IgD-negative memory B cell (primary cell): ENCODE measurements around the gene FUNDC1. TPM values are rescaled to one million over a fixed set of nuclear protein-coding genes. Genes with fewer than 3 reads are reported as not detected.

Experiments
- H3K27ac Mint-ChIP-seq, 3 donors: one replicate each; pipeline ENCODE4 v1.8.0; 2020 to 2022; ENCODE audit warnings: mild to moderate bottlenecking in 3 of 3, mixed read lengths in 3 of 3, moderate library complexity in 1 of 3
- H3K27me3 Mint-ChIP-seq: one replicate; pipeline ENCODE4 v1.8.0; 2021; ENCODE audit warnings: mixed read lengths
- H3K36me3 Mint-ChIP-seq: one replicate; pipeline ENCODE4 v1.8.0; 2020; ENCODE audit warnings: mild to moderate bottlenecking, mixed read lengths
- H3K4me1 Mint-ChIP-seq, 3 donors: one replicate each; pipeline ENCODE4 v1.8.0; 2020 to 2022; ENCODE audit warnings: mixed read lengths in 3 of 3, mild to moderate bottlenecking in 1 of 3
- H3K4me3 Mint-ChIP-seq, 4 donors: one replicate each; pipeline ENCODE4 v1.8.0; 2020 to 2022; ENCODE audit warnings: mild to moderate bottlenecking in 4 of 4, mixed read lengths in 4 of 4, moderate library complexity in 3 of 4
- H3K9me3 Mint-ChIP-seq, 3 donors: one replicate each; pipeline ENCODE4 v1.8.0; 2020 to 2021; ENCODE audit warnings: mixed read lengths in 3 of 3, mild to moderate bottlenecking in 1 of 3
- polyA plus RNA-seq: library from polyadenylated mRNA; unstranded; fragments of 300-500 nt; fragmentation: Illumina TruSeq; gene quantifications from one replicate; pipeline ENCODE4 v1.2.3, GENCODE V29; 2021

The FUNDC1 gene
- polyA plus RNA-seq, 1 donor from 2014 or later, result 21.3 TPM

DNA sequence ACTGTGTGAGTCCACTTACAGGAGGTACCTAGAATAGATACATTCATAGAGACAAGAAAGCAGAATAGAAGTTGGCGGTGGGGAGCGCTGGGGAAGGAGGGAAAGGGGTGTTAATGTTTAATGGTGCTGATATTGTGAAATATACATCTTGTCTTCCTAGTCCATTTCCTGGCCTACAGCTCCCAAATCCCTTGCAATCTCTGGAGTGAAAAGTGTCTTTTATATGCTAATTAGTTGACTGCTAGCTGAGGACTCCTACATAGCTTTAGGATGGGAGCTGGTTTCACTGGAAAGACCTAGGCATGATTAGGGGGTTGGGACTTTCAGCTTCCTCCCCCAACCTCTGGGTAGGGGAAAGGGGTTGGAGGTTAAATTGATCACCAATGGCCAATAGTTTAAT, 36.0 kb downstream of the FUNDC1 start:
- Mint-ChIP-seq H3K27me3 (no peaks in the 10 kb centered on the region), H3K4me3 (no peak overlapping the region), H3K36me3 (peaks cover 8% of the 10 kb centered on the region), H3K9me3 (no peaks in the 10 kb centered on the region), H3K4me1 (peaks cover 0 to 5% (median 0%) of the 10 kb centered on the region in 3 donors), H3K27ac (no peak overlapping the region)

DNA sequence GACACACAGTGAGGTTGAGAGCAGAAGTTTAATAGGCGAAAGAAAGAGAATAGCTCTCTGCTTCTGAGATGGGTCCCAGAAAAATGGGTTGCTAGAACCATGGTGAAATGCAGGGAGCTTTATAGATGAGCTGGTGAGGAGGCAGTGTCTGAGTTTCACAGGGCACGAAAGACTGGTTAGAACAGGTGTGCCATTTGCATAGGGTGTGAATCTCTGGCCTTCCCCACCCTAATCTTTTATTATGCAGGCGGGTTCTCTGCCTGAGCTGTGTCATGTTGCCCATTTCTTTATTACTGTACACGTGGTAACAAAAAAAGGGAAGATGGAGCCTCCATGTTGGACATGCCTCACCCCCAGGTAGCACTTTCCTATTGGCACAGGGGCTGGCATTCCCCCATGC, 39.1 kb downstream of the FUNDC1 start:
- Mint-ChIP-seq H3K4me3 (no peak overlapping the region), H3K27ac (peak overlapping the region in 1 of 3 donors; percentile 14), H3K4me1 (peaks cover 0 to 10% (median 0%) of the 10 kb centered on the region in 3 donors), H3K36me3 (peaks cover 8% of the 10 kb centered on the region), H3K27me3 (peaks cover 3% of the 10 kb centered on the region), H3K9me3 (no peaks in the 10 kb centered on the region)

DNA sequence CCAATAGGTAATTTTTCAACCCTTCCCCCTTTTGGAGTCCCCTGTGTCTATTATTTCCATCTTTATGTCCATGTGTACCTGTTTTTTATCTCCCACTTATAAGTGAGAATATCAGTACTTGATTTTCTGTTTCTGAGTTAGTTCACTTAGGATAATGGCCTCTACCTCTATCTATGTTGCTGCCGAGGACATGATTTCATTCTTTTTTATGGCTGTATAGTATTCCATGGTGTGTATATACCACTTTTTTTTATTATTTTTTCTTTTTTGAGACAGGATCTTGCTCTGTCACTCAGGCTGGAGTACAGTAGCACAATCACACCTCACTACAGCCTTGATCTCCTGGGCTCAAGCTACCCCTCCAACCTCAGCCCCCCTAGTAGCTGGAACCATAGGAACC, 47.6 kb downstream of the FUNDC1 start:
- Mint-ChIP-seq H3K27ac (no peak overlapping the region), H3K9me3 (peaks cover 0 to 2% (median 0%) of the 10 kb centered on the region in 3 donors), H3K4me1 (peaks cover 0 to 4% (median 0%) of the 10 kb centered on the region in 3 donors), H3K36me3 (peaks cover 5% of the 10 kb centered on the region), H3K4me3 (no peak overlapping the region), H3K27me3 (peaks cover 6% of the 10 kb centered on the region)

DNA sequence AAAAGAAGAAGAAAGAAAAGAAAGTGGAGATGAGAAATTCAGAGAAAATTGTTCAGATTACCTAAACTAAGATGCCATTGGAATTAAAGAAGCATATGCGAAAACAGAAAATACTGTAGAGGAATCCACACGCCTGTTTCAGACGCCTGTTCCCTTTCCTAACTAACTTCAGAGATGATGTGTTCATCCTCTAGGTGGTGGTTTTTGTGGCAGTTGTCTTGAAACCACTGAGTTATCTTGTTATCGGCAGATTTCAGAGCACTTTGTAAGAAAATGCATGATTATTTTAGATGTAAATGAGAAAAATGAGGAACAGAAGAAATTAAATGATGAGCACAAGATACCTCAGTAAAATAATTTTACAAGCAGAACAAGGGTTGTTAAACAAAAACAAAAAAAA, 48.3 kb downstream of the FUNDC1 start:
- peaks cover 5% of the 10 kb centered on the region for H3K36me3 Mint-ChIP-seq
- no peaks in the 10 kb centered on the region for H3K4me1 Mint-ChIP-seq
- no peak overlapping the region for H3K4me3 Mint-ChIP-seq
- H3K27ac Mint-ChIP-seq, result no peak overlapping the region
- H3K9me3 Mint-ChIP-seq, result peaks cover 0 to 2% (median 0%) of the 10 kb centered on the region in 3 donors
- H3K27me3 Mint-ChIP-seq, result peaks cover 4% of the 10 kb centered on the region

DNA sequence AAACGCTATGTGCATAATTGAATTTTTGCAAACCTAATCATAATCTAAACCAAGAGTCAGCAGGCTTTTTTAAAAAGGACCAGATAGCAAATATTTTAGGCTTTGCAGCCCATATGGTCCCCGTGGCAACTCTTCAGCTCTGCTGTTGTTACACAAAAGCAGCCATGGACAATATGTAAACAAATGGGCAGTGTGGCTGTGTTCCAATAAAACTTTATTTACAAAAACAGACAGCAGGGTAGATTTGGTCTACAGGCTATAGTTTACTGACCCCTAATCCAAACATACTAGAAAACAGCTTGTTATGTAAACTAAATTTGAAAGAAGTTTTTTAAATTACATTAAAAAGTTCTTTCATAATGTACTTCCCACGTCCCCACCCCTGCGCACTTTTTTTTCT, 53.1 kb downstream of the FUNDC1 start:
- H3K27me3 Mint-ChIP-seq, result peaks cover 8% of the 10 kb centered on the region
- no peak overlapping the region for H3K4me3 Mint-ChIP-seq
- peaks cover 4% of the 10 kb centered on the region for H3K36me3 Mint-ChIP-seq
- H3K4me1 Mint-ChIP-seq, result peaks cover 0 to 1% (median 0%) of the 10 kb centered on the region in 3 donors
- H3K9me3 Mint-ChIP-seq, result peaks cover 0 to 5% (median 0%) of the 10 kb centered on the region in 3 donors
- H3K27ac Mint-ChIP-seq, result no peak overlapping the region

DNA sequence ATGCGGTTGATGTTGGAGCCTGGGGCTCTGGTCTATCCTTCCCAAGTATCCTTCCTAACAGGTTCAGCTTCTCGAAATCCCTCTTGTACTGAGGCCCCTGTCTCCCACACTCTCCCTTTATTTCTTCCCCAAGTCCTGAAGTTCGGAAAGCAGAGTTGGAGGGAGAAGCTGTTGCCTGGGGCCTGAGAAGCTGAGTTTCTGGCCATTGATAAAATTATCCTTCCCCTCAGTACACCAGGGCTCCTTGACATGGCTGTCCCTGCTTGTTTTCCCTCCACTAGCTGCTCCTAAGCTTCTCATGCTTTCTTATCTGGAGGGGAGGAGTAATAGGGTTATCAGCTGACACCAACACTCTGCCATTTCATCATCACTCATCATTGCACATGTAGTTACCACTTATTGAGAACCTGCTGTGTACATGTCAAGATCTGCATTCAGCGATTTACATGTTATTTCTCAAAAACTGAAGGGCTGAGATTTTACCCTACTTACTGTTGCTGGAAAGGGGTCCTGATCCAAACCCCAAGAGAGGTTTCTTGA, 58.0 kb downstream of the FUNDC1 start:
- H3K9me3 Mint-ChIP-seq, result peaks cover 0 to 2% (median 0%) of the 10 kb centered on the region in 3 donors
- no peaks in the 10 kb centered on the region for H3K36me3 Mint-ChIP-seq
- peaks cover 0 to 1% (median 0%) of the 10 kb centered on the region in 3 donors for H3K4me1 Mint-ChIP-seq
- H3K27me3 Mint-ChIP-seq, result peaks cover 6% of the 10 kb centered on the region
- no peak overlapping the region for H3K27ac Mint-ChIP-seq
- no peak overlapping the region for H3K4me3 Mint-ChIP-seq

DNA sequence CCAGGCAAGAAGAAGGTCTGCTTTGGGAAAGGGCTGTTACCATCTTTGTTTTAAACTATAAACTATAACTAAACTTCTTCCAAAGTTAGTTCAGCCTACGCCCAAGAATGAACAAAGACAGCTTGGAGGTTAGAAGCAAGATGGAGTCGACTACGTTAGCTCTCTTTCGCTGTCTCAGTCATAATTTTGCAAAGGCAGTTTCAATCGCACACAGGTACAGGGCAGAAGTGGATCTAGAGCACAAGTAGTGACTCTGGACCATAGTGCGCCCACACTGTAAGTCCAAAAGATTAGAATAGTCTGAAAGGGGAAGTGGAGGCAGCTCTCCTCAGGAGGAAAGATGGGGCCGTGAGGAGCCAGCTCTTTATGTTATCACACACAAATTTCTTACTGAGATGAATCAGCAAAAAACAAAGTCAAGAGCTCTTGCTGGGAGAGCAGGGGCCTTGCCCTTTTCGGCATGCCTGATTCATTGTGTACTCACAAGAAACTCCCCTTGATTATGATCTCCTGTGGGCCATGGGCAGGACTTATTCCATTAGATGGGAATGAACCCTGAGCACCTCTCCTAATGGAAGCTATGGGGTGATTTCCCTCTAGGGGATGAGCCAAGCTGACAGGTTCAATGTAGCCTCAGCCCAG, 58.6 kb downstream of the FUNDC1 start:
- Mint-ChIP-seq H3K4me1 (peaks cover 0 to 1% (median 0%) of the 10 kb centered on the region in 3 donors), H3K27ac (no peak overlapping the region), H3K4me3 (no peak overlapping the region), H3K36me3 (no peaks in the 10 kb centered on the region), H3K9me3 (peaks cover 0 to 2% (median 0%) of the 10 kb centered on the region in 3 donors), H3K27me3 (peaks cover 6% of the 10 kb centered on the region)

DNA sequence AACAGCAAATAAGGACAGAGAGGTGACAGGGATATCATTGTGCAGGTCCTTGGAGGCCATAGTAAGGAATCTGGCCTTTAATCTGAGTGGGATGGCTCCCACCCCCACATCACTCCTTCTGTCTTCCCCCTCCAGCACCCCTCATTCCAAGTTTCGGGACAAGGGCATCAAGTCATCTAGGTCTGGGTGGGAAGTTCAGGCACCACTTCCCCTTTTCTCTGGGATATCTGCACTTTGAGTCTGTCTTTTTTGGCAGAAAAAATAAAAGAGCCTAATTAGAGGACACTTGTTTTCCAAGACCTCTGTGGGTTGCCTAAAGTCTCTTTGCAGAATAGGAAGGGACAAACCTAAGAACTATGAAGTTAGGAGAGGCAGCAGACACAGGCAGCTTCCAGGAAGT, 60.1 kb downstream of the FUNDC1 start:
- Mint-ChIP-seq H3K4me3 (no peak overlapping the region), H3K27me3 (peaks cover 5% of the 10 kb centered on the region), H3K27ac (no peak overlapping the region), H3K36me3 (no peaks in the 10 kb centered on the region), H3K9me3 (no peaks in the 10 kb centered on the region), H3K4me1 (no peaks in the 10 kb centered on the region)

DNA sequence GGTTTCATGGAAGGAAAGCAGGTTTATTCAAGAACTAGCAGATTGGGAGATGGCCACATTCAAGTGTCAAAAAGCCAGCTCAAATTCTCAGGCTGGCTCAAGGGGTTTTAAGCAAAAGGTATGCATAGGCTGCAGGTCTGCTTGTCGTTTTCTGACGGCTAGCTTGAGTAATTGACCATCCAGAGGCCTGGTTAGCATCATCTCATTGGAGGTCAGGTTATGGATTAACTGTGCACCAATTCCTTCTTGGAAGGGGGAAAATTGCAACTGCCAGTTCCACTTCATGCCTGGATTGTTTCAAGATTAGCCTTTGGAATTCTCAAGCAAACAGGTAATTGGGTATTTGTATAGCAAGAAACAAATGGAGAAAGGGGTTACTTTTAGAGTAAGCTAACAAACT, 62.1 kb downstream of the FUNDC1 start:
- peaks cover 7% of the 10 kb centered on the region for H3K27me3 Mint-ChIP-seq
- no peaks in the 10 kb centered on the region for H3K4me1 Mint-ChIP-seq
- H3K27ac Mint-ChIP-seq, result no peak overlapping the region
- H3K9me3 Mint-ChIP-seq, result no peaks in the 10 kb centered on the region
- H3K4me3 Mint-ChIP-seq, result no peak overlapping the region
- no peaks in the 10 kb centered on the region for H3K36me3 Mint-ChIP-seq

DNA sequence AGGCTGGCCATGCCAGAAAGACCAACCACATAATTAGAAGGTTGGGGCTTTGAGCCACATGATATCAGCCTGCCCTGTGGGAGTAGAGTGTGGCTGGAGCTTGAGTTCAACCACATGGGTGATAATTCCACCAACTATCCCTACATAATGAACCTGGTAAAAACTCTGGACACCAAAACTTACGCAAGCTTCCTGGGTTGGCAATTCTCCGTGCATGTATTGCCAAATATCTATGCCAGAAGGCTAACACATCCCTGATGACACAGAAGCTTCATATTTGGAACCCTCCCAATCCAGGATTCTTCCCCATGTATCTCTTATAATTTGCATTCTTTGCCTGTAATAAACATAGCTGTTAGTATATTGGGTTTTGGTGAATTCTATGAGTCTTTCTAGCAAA, 68.2 kb downstream of the FUNDC1 start:
- Mint-ChIP-seq H3K27ac (no peak overlapping the region), H3K9me3 (no peaks in the 10 kb centered on the region), H3K4me1 (no peaks in the 10 kb centered on the region), H3K36me3 (no peaks in the 10 kb centered on the region), H3K4me3 (no peak overlapping the region), H3K27me3 (peaks cover 5% of the 10 kb centered on the region)

Other genes starting within 250 kb of the FUNDC1 start
- not detected for gene EFHC2, start 199.2 kb downstream of the FUNDC1 start, polyA plus RNA-seq